Right lung (tissue), 5 donors: Measurements from ENCODE around the gene AGBL1. TPM values are rescaled to one million over a fixed set of nuclear protein-coding genes. Genes with fewer than 3 reads are reported as not detected.
"Not testable (repeated sequence)": the region's sequence is repeated elsewhere in the genome, so short reads cannot be mapped to it uniquely, and the experiment has no call there.

Source experiments
- DNase-seq, 2 donors: peaks; one replicate each; pipeline ENCODE4 v3.0.0-alpha.2; 2013
- polyA plus RNA-seq, 5 donors: library from polyadenylated mRNA; unstranded; fragments of 120-200 nt; gene quantifications; one replicate each; pipeline versions ENCODE4 v1.2.1 to v1.2.3, GENCODE V29; 2013; ENCODE audit warnings: inconsistent platforms in 1 of 5, low replicate concordance in 1 of 5; ENCODE audit not compliant: insufficient read length in 5 of 5, insufficient read depth in 1 of 5

The AGBL1 gene
- polyA plus RNA-seq, 5 donors: 0.05 to 0.26 (median 0.07) TPM

DNA sequence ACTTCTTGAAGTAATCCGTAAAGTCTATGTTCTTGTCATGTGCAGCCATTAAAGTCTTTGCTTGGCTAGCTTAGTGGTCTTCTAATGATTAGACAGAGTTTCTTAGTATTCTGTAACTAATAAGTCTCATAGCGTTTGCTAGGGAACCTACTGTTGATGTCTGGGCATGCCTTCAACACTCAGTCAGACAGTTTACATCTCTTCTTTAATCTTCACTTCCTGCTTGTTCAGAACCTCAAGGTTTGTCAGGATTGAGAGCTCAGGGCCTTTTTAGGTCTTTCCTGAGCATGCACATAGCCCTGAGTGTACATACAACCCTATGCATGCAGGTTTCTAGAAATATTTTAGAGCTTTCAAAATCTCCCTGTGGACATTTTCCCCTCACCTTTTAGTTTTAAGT is 426.3 kb downstream of the AGBL1 start:
- no peak for DNase-seq

GRCh38 chr15:86506401-86506800 is 426.7 kb downstream of the AGBL1 start:
- DNase-seq: no peak

- DNase-seq: no peak
Observed at GRCh38 chr15:86515625-86516024, 436.0 kb downstream of the AGBL1 start.

GRCh38 chr15:86522721-86523120 is 443.1 kb downstream of the AGBL1 start:
- DNase-seq: no peak

DNA sequence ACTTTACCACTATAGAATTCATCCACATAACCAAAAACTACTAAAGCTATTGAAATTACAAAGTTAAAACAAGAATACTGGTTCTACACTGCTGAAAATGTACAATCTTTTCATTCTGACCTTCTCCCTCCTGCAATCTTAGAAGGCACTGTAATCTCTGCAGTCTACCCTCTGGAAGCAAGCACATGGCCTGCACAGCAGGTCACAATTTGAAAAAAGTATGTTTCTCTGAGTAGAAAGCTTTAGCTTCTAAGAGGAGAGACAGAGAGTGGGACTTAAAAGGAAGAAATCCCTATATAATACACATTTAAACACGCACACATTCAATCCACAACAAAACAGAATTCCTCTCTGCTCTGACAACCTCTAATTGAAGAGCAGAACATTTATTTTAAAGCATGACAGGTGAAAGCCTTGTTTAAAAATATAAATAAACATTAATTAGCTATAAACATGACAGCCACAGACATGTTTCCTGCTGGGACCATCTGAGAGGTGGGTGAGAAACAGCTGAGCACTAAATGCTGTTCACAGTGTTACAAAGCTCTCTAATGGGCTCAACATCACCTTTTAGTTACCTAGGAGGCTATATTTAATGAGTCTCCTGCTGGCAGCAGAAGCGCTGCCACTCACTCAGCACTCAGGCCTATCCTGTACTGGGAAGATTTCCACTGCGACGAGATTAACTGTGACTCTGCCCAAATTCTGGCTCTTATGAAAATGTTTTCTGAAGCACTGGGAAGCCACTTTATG is 447.4 kb downstream of the AGBL1 start:
- no peak for DNase-seq

DNA sequence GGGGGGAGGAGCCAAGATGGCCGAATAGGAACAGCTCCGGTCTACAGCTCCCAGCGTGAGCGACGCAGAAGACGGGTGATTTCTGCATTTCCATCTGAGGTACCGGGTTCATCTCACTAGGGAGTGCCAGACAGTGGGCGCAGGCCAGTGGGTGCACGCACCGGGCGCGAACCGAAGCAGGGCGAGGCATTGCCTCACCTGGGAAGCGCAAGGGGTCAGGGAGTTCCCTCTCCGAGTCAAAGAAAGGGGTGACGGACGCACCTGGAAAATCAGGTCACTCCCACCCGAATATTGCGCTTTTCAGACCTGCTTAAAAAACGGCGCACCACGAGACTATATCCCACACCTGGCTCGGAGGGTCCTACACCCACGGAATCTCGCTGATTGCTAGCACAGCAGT is 448.4 kb downstream of the AGBL1 start:
- not testable (repeated sequence) for DNase-seq

GRCh38 chr15:86538141-86538540 is 458.5 kb downstream of the AGBL1 start:
- DNase-seq: no peak

GRCh38 chr15:86540840-86541467 is 461.3 kb downstream of the AGBL1 start:
- DNase-seq: peak in 1 of 2 donors; percentile 1

DNA sequence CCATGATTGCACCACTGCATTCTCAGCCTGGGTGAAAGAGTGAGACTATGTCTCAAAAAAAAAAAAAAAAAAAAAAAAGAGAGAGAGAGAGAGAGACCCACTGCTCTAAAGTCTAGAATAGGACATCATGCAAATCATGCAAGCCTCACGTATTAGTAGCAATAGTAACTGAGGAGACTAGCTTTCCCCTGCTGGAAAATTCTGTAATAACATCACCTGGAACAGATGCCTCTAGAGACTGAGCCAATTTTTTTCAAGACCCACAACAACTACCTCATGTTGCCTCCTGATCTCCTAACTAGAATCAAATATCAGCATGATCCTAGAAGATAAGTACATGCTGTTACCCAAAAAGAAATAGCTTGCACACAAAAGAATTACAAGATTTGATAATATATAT is 461.9 kb downstream of the AGBL1 start:
- DNase-seq: no peak

DNA sequence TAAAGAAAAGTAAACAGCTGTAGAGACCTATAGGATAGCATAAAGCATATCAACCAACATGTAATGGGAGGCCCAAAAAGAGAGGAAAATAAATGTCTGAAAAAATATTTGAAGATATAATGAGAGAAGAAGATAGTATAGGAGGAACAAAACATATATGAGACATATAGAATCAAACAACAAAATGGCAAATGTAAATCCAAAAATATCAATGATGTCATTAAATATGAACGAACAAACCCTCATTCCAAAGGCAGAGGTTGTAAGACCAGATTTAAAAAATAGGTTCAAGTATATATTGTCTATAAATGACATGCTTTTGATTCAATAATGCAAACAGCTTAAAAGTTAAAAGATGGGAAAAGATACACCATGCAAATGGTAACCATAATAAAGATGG is 470.4 kb downstream of the AGBL1 start:
- DNase-seq: no peak

DNA sequence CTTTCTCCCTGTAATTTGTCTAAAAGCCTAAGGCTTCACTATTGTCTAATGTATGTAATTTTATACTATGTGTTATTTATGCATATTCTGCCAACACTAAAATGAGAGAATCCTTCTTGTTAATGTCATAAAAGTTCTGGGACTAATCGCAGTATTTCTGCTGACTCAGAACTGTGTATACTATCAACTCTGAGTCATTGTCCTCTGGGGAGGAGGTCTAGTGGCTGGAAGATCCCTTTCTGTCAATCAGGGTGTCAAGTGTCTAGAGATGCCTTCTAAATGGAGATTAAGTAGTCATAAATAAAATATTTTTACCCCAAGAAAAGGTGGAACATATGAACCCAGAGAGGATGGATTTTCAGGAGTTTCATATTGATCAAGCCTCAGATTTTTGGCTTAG is 473.4 kb downstream of the AGBL1 start:
- DNase-seq: no peak

GRCh38 chr15:86555098-86555497 is 475.4 kb downstream of the AGBL1 start:
- DNase-seq: peak; percentile 36 to 43

GRCh38 chr15:86555939-86556338 is 476.3 kb downstream of the AGBL1 start:
- DNase-seq: no peak

GRCh38 chr15:86556396-86557017 is 476.8 kb downstream of the AGBL1 start:
- DNase-seq: no peak

DNA sequence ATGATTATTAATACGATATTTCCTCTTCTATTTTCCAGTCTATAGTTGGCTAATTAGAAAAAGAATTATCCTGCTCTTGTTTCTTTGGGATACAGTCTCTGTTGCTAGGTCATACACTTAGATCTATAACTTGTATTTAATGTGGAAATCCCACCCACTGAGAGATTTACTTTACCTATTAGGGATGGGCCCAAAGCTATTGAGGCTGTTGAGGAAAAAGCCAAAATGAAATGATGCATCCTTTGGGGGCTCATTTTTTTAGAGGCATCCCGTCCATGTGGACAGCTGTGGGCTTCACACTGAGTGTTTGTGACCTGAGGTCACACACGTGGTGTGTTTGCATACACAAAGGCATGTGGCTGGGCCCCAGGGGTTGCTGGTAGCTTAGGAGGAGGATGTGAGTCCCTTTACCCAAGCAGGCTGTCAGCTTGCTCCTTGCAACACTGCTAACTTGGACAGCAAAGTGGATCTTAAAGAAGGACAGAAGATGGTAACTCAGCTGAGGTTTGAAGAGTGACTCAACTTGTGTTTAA is 477.4 kb downstream of the AGBL1 start:
- no peak for DNase-seq

GRCh38 chr15:86558252-86558651 is 478.6 kb downstream of the AGBL1 start:
- DNase-seq: no peak

DNA sequence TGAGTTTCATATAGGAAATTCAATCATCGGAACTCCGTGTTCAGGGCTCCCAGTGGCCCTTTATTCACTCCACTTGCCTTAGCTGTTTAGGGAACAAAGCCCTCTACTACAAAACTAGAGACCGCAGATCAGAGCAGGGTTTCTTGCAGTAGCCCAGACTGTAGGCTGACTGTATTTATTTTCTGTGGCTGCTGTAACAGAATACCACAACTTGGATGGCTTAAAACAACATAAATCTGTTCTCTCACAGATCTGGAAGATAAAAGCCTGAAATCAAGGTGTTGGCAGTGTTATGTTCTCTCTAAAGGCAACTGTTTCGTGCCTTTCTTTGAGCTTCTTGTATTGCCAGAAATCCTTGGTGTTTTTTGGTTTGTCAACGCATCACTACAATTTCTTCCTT is 479.0 kb downstream of the AGBL1 start:
- DNase-seq: no peak

- DNase-seq: no peak
Observed at GRCh38 chr15:86568378-86568777, 488.7 kb downstream of the AGBL1 start.

- DNase-seq: no peak
Observed at GRCh38 chr15:86570738-86571137, 491.1 kb downstream of the AGBL1 start.

GRCh38 chr15:86571873-86572272 is 492.2 kb downstream of the AGBL1 start:
- DNase-seq: no peak

DNA sequence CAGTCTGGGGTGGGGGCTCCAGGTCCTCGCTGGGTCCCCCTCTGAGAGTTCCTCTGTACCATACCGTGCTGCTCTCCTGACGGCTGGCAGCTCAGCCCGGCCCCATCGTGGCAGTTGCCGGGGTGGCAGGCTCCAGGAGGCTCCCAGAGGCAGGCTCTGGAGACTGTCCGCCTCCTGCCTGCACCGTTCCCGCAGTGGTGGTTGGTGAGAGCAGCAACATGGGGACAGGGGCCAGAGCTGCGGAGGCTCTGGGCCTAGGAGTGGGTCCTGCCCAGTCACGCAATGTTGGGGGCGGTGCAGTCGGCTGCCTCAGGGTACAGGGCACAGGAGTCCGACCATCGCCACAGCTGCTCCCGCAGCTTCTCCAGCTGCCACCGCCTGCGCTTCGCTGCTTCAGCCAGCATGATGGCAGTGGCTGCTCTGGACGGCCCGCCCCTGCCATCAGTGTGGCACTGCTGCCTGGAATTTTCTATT is 492.7 kb downstream of the AGBL1 start:
- no peak for DNase-seq

GRCh38 chr15:86573476-86573875 is 493.8 kb downstream of the AGBL1 start:
- no peak for DNase-seq

- no peak for DNase-seq
Observed at GRCh38 chr15:86588413-86588812, 508.7 kb downstream of the AGBL1 start.
